SK-N-SH (cell line): ENCODE data around the gene TMEM87B.

Experiments
- CHD2 ChIP-seq: fragments of 150-350 bp; IDR thresholded peaks from 2 replicates; pipeline ENCODE4 v1.6.1; 2018; ENCODE audit warnings: low read length; ENCODE audit not compliant: partially characterized antibody
- EP300 ChIP-seq, 2 experiments: IDR thresholded peaks; 2 replicates each; pipeline versions ENCODE4 v1.4.0 to v1.6.1; 2012; ENCODE audit warnings: borderline replicate concordance in 1 of 2, low read depth in 1 of 2, low read length in 1 of 2
- MAX ChIP-seq: IDR thresholded peaks from 2 replicates; pipeline ENCODE4 v1.4.0; 2012; ENCODE audit warnings: low read depth
- TAF1 ChIP-seq: IDR thresholded peaks from 2 replicates; pipeline ENCODE4 v1.6.1; 2012; ENCODE audit warnings: low read depth, mild to moderate bottlenecking, low read length, moderate library complexity, borderline replicate concordance

- no peak for TF ChIP-seq CHD2
- TF ChIP-seq TAF1 = no peak
- no peak for TF ChIP-seq EP300 (IDR thresholded peaks at IDR 0.05; ENCODE audit: borderline replicate concordance in 1 of 2, low read depth in 1 of 2, low read length in 1 of 2)
- TF ChIP-seq MAX = no peak
Observed at GRCh38 chr2:112134120-112134519, 79.1 kb downstream of the TMEM87B start.
